Measurements from ENCODE around the gene ZNF319. TPM values are rescaled to one million over a fixed set of nuclear protein-coding genes. Genes with fewer than 3 reads are reported as not detected.

ZNF319 gene
- total RNA-seq, 2 experiments from 2014 or later = 4.7 to 12.7 TPM

GRCh38 chr16:57958544-57958943 lies 41.9 kb downstream of the ZNF319 start:
- no peaks in the 10 kb centered on the region for H3K36me3 ChIP-seq (ENCODE audit: insufficient read depth, low read length)

GRCh38 chr16:57957673-57958392 lies 42.6 kb downstream of the ZNF319 start:
- no peaks in the 10 kb centered on the region for H3K4me1 ChIP-seq (ENCODE audit: insufficient read depth, low read length, poor library complexity, severe bottlenecking)
- H3K9me3 ChIP-seq (ENCODE audit: low read length) = no peaks in the 10 kb centered on the region
- no peak overlapping the region for H3K4me2 ChIP-seq (ENCODE audit: low read length)
- ChIA-PET CTCF (ENCODE audit: unreplicated experiment) (no interaction called here), POLR2A (no interaction called here)
- H3K79me2 ChIP-seq (ENCODE audit: insufficient read depth, low read depth, low read length) = no peaks in the 10 kb centered on the region
- no peaks in the 10 kb centered on the region for H4K20me1 ChIP-seq (ENCODE audit: insufficient read depth, low read length)
- no peak overlapping the region for H3K4me3 ChIP-seq (ENCODE audit: low read depth, low read length, poor library complexity, severe bottlenecking)
- TF ChIP-seq EZH2phosphoT487 (IDR thresholded peaks at IDR 0.05; ENCODE audit: borderline replicate concordance, low read depth, low read length) = no peak
- TF ChIP-seq, protein P1, sequence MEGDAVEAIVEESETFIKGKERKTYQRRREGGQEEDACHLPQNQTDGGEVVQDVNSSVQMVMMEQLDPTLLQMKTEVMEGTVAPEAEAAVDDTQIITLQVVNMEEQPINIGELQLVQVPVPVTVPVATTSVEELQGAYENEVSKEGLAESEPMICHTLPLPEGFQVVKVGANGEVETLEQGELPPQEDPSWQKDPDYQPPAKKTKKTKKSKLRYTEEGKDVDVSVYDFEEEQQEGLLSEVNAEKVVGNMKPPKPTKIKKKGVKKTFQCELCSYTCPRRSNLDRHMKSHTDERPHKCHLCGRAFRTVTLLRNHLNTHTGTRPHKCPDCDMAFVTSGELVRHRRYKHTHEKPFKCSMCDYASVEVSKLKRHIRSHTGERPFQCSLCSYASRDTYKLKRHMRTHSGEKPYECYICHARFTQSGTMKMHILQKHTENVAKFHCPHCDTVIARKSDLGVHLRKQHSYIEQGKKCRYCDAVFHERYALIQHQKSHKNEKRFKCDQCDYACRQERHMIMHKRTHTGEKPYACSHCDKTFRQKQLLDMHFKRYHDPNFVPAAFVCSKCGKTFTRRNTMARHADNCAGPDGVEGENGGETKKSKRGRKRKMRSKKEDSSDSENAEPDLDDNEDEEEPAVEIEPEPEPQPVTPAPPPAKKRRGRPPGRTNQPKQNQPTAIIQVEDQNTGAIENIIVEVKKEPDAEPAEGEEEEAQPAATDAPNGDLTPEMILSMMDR (conservative IDR thresholded peaks at IDR 0.05; ENCODE audit: low read length) = no peak
- no TSS peak for BruUV-seq (replicated peaks)
- intact Hi-C loops (cut with micrococcal nuclease; ENCODE audit: unreplicated experiment) = no loop called here
- H3K9me2 ChIP-seq (ENCODE audit: insufficient read depth, low read length) = no peaks in the 10 kb centered on the region
- H3K36me3 ChIP-seq (ENCODE audit: insufficient read depth, low read length) = no peaks in the 10 kb centered on the region
- no peak overlapping the region for H3K27ac ChIP-seq (ENCODE audit: low read depth, low read length, poor library complexity, severe bottlenecking)
- no peak overlapping the region for H2AFZ ChIP-seq (ENCODE audit: low read length)
- DNase-seq (ENCODE audit: low spot score) = no peak

More at GRCh38 chr16:57958544-57958943, 41.9 kb downstream of the ZNF319 start:
- Histone ChIP-seq H3K9me3 (ENCODE audit: low read length) (no peaks in the 10 kb centered on the region), H3K4me2 (ENCODE audit: low read length) (no peak overlapping the region), H3K9me2 (ENCODE audit: insufficient read depth, low read length) (no peaks in the 10 kb centered on the region), H2AFZ (ENCODE audit: low read length) (no peak overlapping the region), H3K27ac (ENCODE audit: low read depth, low read length, poor library complexity, severe bottlenecking) (no peak overlapping the region), H4K20me1 (ENCODE audit: insufficient read depth, low read length) (no peaks in the 10 kb centered on the region), H3K79me2 (ENCODE audit: insufficient read depth, low read depth, low read length) (no peaks in the 10 kb centered on the region), H3K4me1 (ENCODE audit: insufficient read depth, low read length, poor library complexity, severe bottlenecking) (no peaks in the 10 kb centered on the region), H3K4me3 (ENCODE audit: low read depth, low read length, poor library complexity, severe bottlenecking) (no peak overlapping the region)
- POLR2A ChIA-PET = interaction anchor here (0.6 kb wide), 1 partner anchor 244 kb away, joined by 3 read pairs; no protein-coding TSS in a partner anchor
- CTCF ChIA-PET (ENCODE audit: unreplicated experiment) = no interaction called here
- BruUV-seq (replicated peaks) = no TSS peak
- DNase-seq (ENCODE audit: low spot score) = no peak
- TF ChIP-seq, protein P1 (conservative IDR thresholded peaks at IDR 0.05; ENCODE audit: low read length) = no peak
- no peak for TF ChIP-seq EZH2phosphoT487 (IDR thresholded peaks at IDR 0.05; ENCODE audit: borderline replicate concordance, low read depth, low read length)
- intact Hi-C loops (cut with micrococcal nuclease; ENCODE audit: unreplicated experiment) = no loop called here

DNA sequence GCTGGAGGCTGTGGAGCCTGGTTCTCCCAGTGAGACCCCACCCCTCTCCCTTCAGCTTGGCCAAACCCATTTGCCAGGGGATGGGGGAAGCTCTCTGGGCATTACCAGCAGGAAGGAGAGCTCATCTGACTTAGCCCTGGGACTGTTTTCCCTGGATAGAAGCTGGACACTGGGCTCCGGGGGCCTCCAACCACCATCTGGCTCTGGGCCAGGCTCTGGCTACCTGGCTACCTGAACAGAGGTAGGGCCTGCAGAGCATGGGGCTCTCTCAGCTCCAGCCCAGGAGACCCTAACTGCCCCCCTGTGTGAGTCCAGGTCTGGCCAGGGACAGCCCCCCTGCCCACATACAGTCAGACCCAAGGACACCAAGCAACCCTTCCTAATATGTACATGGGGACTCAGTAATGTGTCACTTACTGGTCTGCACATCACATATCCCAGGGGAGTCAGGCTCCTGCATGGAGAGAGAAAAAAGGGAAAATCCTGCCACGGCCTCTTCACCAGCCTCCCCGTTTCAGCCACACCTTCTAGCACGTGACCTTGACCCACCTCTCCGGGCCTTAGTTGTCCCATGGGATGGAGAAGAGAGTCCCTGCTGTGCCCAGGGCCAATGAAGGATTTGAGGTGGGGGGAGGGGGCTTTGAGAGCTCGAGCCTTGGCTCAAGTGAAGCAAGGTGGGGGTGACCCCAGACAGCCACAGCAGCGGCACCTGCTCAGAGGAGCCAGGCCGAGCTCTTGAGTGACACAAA lies 43.4 kb downstream of the ZNF319 start:
- Histone ChIP-seq H3K4me2 (ENCODE audit: low read length) (no peak overlapping the region), H3K36me3 (ENCODE audit: insufficient read depth, low read length) (no peaks in the 10 kb centered on the region), H3K4me3 (ENCODE audit: low read depth, low read length, poor library complexity, severe bottlenecking) (no peak overlapping the region), H3K9me3 (ENCODE audit: low read length) (no peaks in the 10 kb centered on the region), H3K4me1 (ENCODE audit: insufficient read depth, low read length, poor library complexity, severe bottlenecking) (no peaks in the 10 kb centered on the region), H3K27ac (ENCODE audit: low read depth, low read length, poor library complexity, severe bottlenecking) (no peak overlapping the region), H3K79me2 (ENCODE audit: insufficient read depth, low read depth, low read length) (no peaks in the 10 kb centered on the region), H2AFZ (ENCODE audit: low read length) (no peak overlapping the region), H4K20me1 (ENCODE audit: insufficient read depth, low read length) (no peaks in the 10 kb centered on the region), H3K9me2 (ENCODE audit: insufficient read depth, low read length) (no peaks in the 10 kb centered on the region)
- TF ChIP-seq, protein P1 (conservative IDR thresholded peaks at IDR 0.05; ENCODE audit: low read length) = no peak
- TF ChIP-seq EZH2phosphoT487 (IDR thresholded peaks at IDR 0.05; ENCODE audit: borderline replicate concordance, low read depth, low read length) = no peak
- intact Hi-C loops (cut with micrococcal nuclease; ENCODE audit: unreplicated experiment) = no loop called here
- POLR2A ChIA-PET = no interaction called here
- CTCF ChIA-PET (ENCODE audit: unreplicated experiment) = no interaction called here
- DNase-seq (ENCODE audit: low spot score) = no peak
- no TSS peak for BruUV-seq (replicated peaks)

All from OCI-LY7 (cell line).